IMR-90 (cell line): ENCODE measurements around the gene AP2A1. TPM values are rescaled to one million over a fixed set of nuclear protein-coding genes. Genes with fewer than 3 reads are reported as not detected.

Source experiments
- ATAC-seq: fragments of 200-7000 bp; cut with Tn5 transposase; 2 replicates; pipeline ENCODE4 v1.9.1; 2020; ENCODE audit warnings: low read depth, mild to moderate bottlenecking, moderate library complexity
- BruUV-seq: library from RNA; stranded (reverse); fragments of 400-500 nt; replicated peaks from 2 replicates; lab custom pipeline; 2021; lab: Mats Ljungman, UMichigan
- CTCF ChIA-PET: fragments of 300-600 bp; formaldehyde crosslinking; extraction: SDS; loops from one replicate; lab custom pipeline; 2021; ENCODE audit warnings: antibody characterized with exemption; lab: Yijun Ruan, JAX
- POLR2A ChIA-PET: fragments of 300-600 bp; sonication (Branson Sonifier 250); formaldehyde crosslinking; loops from one replicate; lab custom pipeline; 2022; ENCODE audit warnings: antibody characterized with exemption; ENCODE audit not compliant: unreplicated experiment; lab: Charles Lee
- DNase-seq: peaks from one replicate; pipeline ENCODE4 v3.0.0; 2013
- H2AFZ ChIP-seq: replicated peaks from 2 replicates; pipeline ENCODE3; 2013; ENCODE audit warnings: low read length, mild to moderate bottlenecking; ENCODE audit not compliant: poor library complexity
- H2AK5ac ChIP-seq: 2 replicates; pipeline ENCODE4 v1.6.1; 2013; ENCODE audit warnings: low read depth, low read length, inconsistent platforms
- H2AK9ac ChIP-seq: replicated peaks from 2 replicates; pipeline ENCODE3; 2013; ENCODE audit warnings: mild to moderate bottlenecking, low read depth, low read length, moderate library complexity; ENCODE audit not compliant: poor library complexity
- H2BK120ac ChIP-seq: 2 replicates; pipeline ENCODE4 v1.6.1; 2013; ENCODE audit warnings: low read depth, low read length, inconsistent platforms
- H2BK15ac ChIP-seq: 3 replicates; pipeline ENCODE4 v1.6.1; 2013; ENCODE audit warnings: low read depth, low read length, inconsistent platforms
- H2BK20ac ChIP-seq: 2 replicates; pipeline ENCODE4 v1.6.1; 2013; ENCODE audit warnings: low read depth, mild to moderate bottlenecking, inconsistent platforms, low read length, moderate library complexity
- H2BK5ac ChIP-seq: 2 replicates; pipeline ENCODE4 v1.6.1; 2013; ENCODE audit warnings: mild to moderate bottlenecking, low read depth, low read length, inconsistent platforms; ENCODE audit not compliant: poor library complexity, severe bottlenecking
- H3K14ac ChIP-seq: replicated peaks from 2 replicates; pipeline ENCODE4 v1.6.1; 2013; ENCODE audit warnings: low read depth, low read length, inconsistent platforms
- H3K18ac ChIP-seq: 2 replicates; pipeline ENCODE4 v1.6.1; 2013; ENCODE audit warnings: low read depth, low read length, control low read depth
- H3K23ac ChIP-seq: 2 replicates; pipeline ENCODE4 v1.6.1; 2013; ENCODE audit warnings: low read depth, low read length, inconsistent platforms
- H3K27ac ChIP-seq: 2 replicates; pipeline ENCODE4 v1.5.1; 2013; ENCODE audit warnings: mild to moderate bottlenecking, control low read depth, low read length; ENCODE audit not compliant: insufficient read depth
- H3K27me3 ChIP-seq: 2 replicates; pipeline ENCODE4 v1.6.1; 2013; ENCODE audit warnings: low read length; ENCODE audit not compliant: control insufficient read depth, insufficient read depth
- H3K36me3 ChIP-seq: 2 replicates; pipeline ENCODE4 v1.6.1; 2013; ENCODE audit warnings: low read length, mixed read lengths; ENCODE audit not compliant: control insufficient read depth, insufficient read depth
- H3K4ac ChIP-seq: 2 replicates; pipeline ENCODE4 v1.6.1; 2013; ENCODE audit warnings: low read depth, low read length, inconsistent platforms
- H3K4me1 ChIP-seq: 2 replicates; pipeline ENCODE4 v1.6.1; 2013; ENCODE audit warnings: low read length, mixed read lengths; ENCODE audit not compliant: control insufficient read depth, insufficient read depth
- H3K4me2 ChIP-seq: 2 replicates; pipeline ENCODE4 v1.6.1; 2013; ENCODE audit warnings: low read depth, mild to moderate bottlenecking, control low read depth, low read length, moderate library complexity
- H3K4me3 ChIP-seq: 2 replicates; pipeline ENCODE4 v1.5.1; 2013; ENCODE audit warnings: low read depth, mild to moderate bottlenecking, control low read depth, low read length, moderate library complexity; ENCODE audit not compliant: insufficient read depth
- H3K56ac ChIP-seq: 2 replicates; pipeline ENCODE4 v1.6.1; 2013; ENCODE audit warnings: low read length, inconsistent platforms; ENCODE audit not compliant: insufficient read depth; ENCODE audit errors: extremely low read depth
- H3K79me1 ChIP-seq, 2 experiments: 2 replicates each; pipeline ENCODE4 v1.6.1; 2013; ENCODE audit warnings: low read length in 2 of 2, inconsistent platforms in 1 of 2, low read depth in 1 of 2
- H3K9ac ChIP-seq: 2 replicates; pipeline ENCODE4 v1.6.1; 2013; ENCODE audit warnings: low read depth, low read length, control low read depth
- H3K9me1 ChIP-seq: 2 replicates; pipeline ENCODE4 v1.6.1; 2013; ENCODE audit warnings: low read length, inconsistent platforms; ENCODE audit not compliant: insufficient read depth
- H3K9me3 ChIP-seq: 2 replicates; pipeline ENCODE4 v1.6.1; 2013; ENCODE audit warnings: low read length; ENCODE audit not compliant: control insufficient read depth, insufficient read depth
- H4K20me1 ChIP-seq: 2 replicates; pipeline ENCODE4 v1.6.1; 2013; ENCODE audit warnings: low read length, inconsistent platforms; ENCODE audit not compliant: insufficient read depth
- H4K5ac ChIP-seq: 2 replicates; pipeline ENCODE4 v1.6.1; 2013; ENCODE audit warnings: mild to moderate bottlenecking, low read depth, low read length, control low read depth
- H4K8ac ChIP-seq, 2 experiments: 2 replicates each; pipeline ENCODE4 v1.6.1; 2013; ENCODE audit warnings: low read depth in 2 of 2, low read length in 2 of 2, control low read depth in 1 of 2, inconsistent platforms in 1 of 2
- H4K91ac ChIP-seq: 2 replicates; pipeline ENCODE4 v1.6.1; 2013; ENCODE audit warnings: low read depth, low read length, inconsistent platforms; ENCODE audit not compliant: insufficient read depth
- MAFK ChIP-seq: IDR thresholded peaks from 2 replicates; pipeline ENCODE4 v1.6.1; 2012; ENCODE audit warnings: low read depth, low read length, improper control_type of control experiment
- MAZ ChIP-seq: IDR thresholded peaks from 2 replicates; pipeline ENCODE4 v1.6.1; 2012; ENCODE audit warnings: low read depth, mild to moderate bottlenecking, low read length, improper control_type of control experiment, moderate library complexity, borderline replicate concordance
- WGBS, 2 experiments: methylation state at CpG; one replicate each; pipeline versions ENCODE4 v1.1.5 to v1.1.7; 2013; ENCODE audit warnings: missing lambda C conversion rate in 2 of 2; ENCODE audit not compliant: insufficient read length in 1 of 2; ENCODE audit errors: extremely low coverage in 2 of 2; 5-methylcytosine and 5-hydroxymethylcytosine counted together
- dilution Hi-C: fragments of 300-500 bp; cut with HindIII; formaldehyde crosslinking; loops from one replicate; pipeline ENCODE4 v1.14.3; 2018; ENCODE audit warnings: low sequenced_read_pairs; ENCODE audit not compliant: unreplicated experiment
- in situ Hi-C: fragments of 300-500 bp; cut with MboI; formaldehyde crosslinking; loops from 3 replicates; pipeline ENCODE4 v1.14.3; 2019; ENCODE audit warnings: low sequenced_read_pairs, inconsistent platforms, mixed read lengths
- intact Hi-C: fragments of 100-400 bp; cut with micrococcal nuclease; formaldehyde crosslinking; loops from 2 replicates; pipeline ENCODE4 v1.10.0; 2022
- polyA plus RNA-seq, 3 experiments: library from polyadenylated mRNA; depleted of rRNA; stranded (reverse); fragments of >200 nt; gene quantifications; 2 replicates each; pipeline ENCODE4 v1.2.3, GENCODE V29; 2012; ENCODE audit warnings: low replicate concordance in 1 of 3
- total RNA-seq: library from RNA; depleted of rRNA; stranded (reverse); fragments of >200 nt; gene quantifications from 2 replicates; pipeline ENCODE4 v1.2.3, GENCODE V29; 2012

AP2A1 gene
- total and polyA plus RNA-seq, 2 of the 4 experiments (the other 2 are of a cell fraction), result 40.7 to 122 TPM

DNA sequence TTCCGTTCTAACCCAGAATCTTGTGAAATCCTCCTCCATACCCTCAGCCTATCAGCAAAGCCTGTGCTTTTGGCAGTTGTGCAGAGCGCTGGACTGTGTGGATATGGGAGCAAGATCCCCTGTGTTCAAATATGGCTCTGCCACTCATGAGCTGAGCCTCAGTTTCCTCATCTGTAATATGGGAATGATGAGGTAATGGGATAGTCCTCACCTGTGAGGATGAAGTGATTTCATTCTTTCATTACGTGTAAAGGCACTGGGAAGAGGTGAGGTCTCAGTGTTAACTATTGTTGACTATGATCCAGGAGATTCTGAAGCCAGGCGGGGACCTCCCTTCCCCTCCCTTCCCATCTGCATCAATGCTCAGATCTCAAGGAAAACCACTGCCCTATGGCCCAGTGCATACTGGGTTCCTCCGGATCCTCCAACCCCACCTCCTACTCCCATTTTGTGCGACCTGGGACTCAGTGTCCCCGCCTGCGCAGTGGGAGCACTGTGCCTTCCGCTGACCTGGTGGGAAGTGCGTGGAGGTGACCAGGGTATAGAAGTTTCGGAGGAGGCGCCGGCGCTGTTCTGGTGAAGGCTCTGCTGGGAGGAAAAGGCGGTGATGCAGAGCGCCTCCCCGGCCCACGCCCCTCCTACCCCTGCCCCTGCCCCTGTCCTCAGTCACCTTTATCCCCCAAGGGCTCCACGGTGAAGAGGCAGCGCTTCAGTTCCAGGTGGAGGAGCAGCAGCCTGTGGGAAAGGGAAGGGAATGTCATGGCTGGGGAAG lies 41.3 kb downstream of the AP2A1 start:
- ChIA-PET CTCF (no interaction called here), POLR2A (no interaction called here)
- no peak overlapping the region for H3K56ac ChIP-seq
- DNase-seq (no peak), ATAC-seq (no peak; the same call in 1 of the 2 replicates)
- H4K91ac ChIP-seq, result no peak overlapping the region
- H2BK5ac ChIP-seq, result no peak overlapping the region
- H4K20me1 ChIP-seq, result no peaks in the 10 kb centered on the region; the same call in 1 of the 2 replicates
- H3K27me3 ChIP-seq, result no peaks in the 10 kb centered on the region
- 0 out of 2 replicates have a peak overlapping the region, but pooled peaks have one; percentile 48 for H3K23ac ChIP-seq
- no peaks in the 10 kb centered on the region for H3K9me3 ChIP-seq
- H4K5ac ChIP-seq, result no peak overlapping the region
- H3K4ac ChIP-seq, result 0 out of 2 replicates have a peak overlapping the region, but pooled peaks have one; percentile 16
- H2BK15ac ChIP-seq, result no peak overlapping the region; the same call in 2 of the 3 replicates
- H3K4me2 ChIP-seq, result peak overlapping the region; percentile 67
- no peak overlapping the region for H3K14ac ChIP-seq
- no TSS peak for BruUV-seq
- TF ChIP-seq MAFK (no peak), MAZ (no peak)
- no peak overlapping the region for H3K18ac ChIP-seq
- H2AK5ac ChIP-seq, result no peak overlapping the region
- no peak overlapping the region for H3K27ac ChIP-seq
- in situ Hi-C loops (no loop called here), intact Hi-C loops (no loop called here), dilution Hi-C loops (no loop called here)
- no CpG with 5 or more reads among the region's 20 CpGs for WGBS, 2 experiments
- H3K36me3 ChIP-seq, result peaks cover 29% of the 10 kb centered on the region
- H3K79me1 ChIP-seq, result peaks cover 5 to 25% of the 10 kb centered on the region in 2 experiments; a peak in 2 of 4 replicates
- no peak overlapping the region; the same call in 1 of the 2 replicates for H3K4me3 ChIP-seq
- H2BK20ac ChIP-seq, result no peak overlapping the region
- H2BK120ac ChIP-seq, result no peak overlapping the region
- peaks cover 5% of the 10 kb centered on the region for H3K4me1 ChIP-seq
- no peak overlapping the region for H3K9ac ChIP-seq
- H2AK9ac ChIP-seq, result peak overlapping the region; percentile 76
- H2AFZ ChIP-seq, result peak overlapping the region; percentile 75
- peaks cover 14% of the 10 kb centered on the region for H3K9me1 ChIP-seq
- H4K8ac ChIP-seq, result peak overlapping the region in 1 of 2 experiments; percentile 57; a peak in 1 of 4 replicates
